IMR-90 (cell line): ENCODE data around the gene MAGI2.

Source experiments
- BHLHE40 ChIP-seq: fragments of 150-350 bp; IDR thresholded peaks from 2 replicates; pipeline ENCODE4 v1.6.1; 2016; ENCODE audit warnings: mild to moderate bottlenecking, low read depth, low read length
- CEBPB ChIP-seq: IDR thresholded peaks from 2 replicates; pipeline ENCODE4 v1.6.1; 2012; ENCODE audit warnings: low read depth, low read length, improper control_type of control experiment
- CTCF ChIP-seq: conservative IDR thresholded peaks from 2 replicates; pipeline ENCODE4 v1.5.1; 2012; ENCODE audit warnings: mild to moderate bottlenecking, low read depth, low read length, improper control_type of control experiment
- ELK1 ChIP-seq: fragments of 150-350 bp; IDR thresholded peaks from 2 replicates; pipeline ENCODE4 v1.6.1; 2016; ENCODE audit warnings: low read depth, mild to moderate bottlenecking, low read length, moderate library complexity, borderline replicate concordance
- FOS ChIP-seq: fragments of 150-350 bp; IDR thresholded peaks from 2 replicates; pipeline ENCODE4 v1.6.1; 2016; ENCODE audit warnings: low read depth, low read length
- MAFK ChIP-seq: IDR thresholded peaks from 2 replicates; pipeline ENCODE4 v1.6.1; 2012; ENCODE audit warnings: low read depth, low read length, improper control_type of control experiment
- MAZ ChIP-seq: IDR thresholded peaks from 2 replicates; pipeline ENCODE4 v1.6.1; 2012; ENCODE audit warnings: low read depth, mild to moderate bottlenecking, low read length, improper control_type of control experiment, moderate library complexity, borderline replicate concordance
- MXI1 ChIP-seq: IDR thresholded peaks from 2 replicates; pipeline ENCODE4 v1.6.1; 2012; ENCODE audit warnings: low read depth, mild to moderate bottlenecking, low read length, moderate library complexity, borderline replicate concordance
- POLR2A ChIP-seq: IDR thresholded peaks from 2 replicates; pipeline ENCODE4 v1.6.1; 2012; ENCODE audit warnings: mild to moderate bottlenecking, low read depth, low read length
- RAD21 ChIP-seq: IDR thresholded peaks from 2 replicates; pipeline ENCODE4 v1.6.1; 2012; ENCODE audit warnings: low read length, improper control_type of control experiment
- RCOR1 ChIP-seq: IDR thresholded peaks from 2 replicates; pipeline ENCODE4 v1.6.1; 2012; ENCODE audit warnings: mild to moderate bottlenecking, low read length, improper control_type of control experiment; ENCODE audit not compliant: insufficient replicate concordance
- RFX5 ChIP-seq: IDR thresholded peaks from 2 replicates; pipeline ENCODE4 v1.8.0; 2012; ENCODE audit warnings: low read depth, mild to moderate bottlenecking, low read length, moderate library complexity
- SMC3 ChIP-seq: fragments of 150-350 bp; IDR thresholded peaks from 2 replicates; pipeline ENCODE4 v1.6.1; 2016; ENCODE audit warnings: low read depth, mild to moderate bottlenecking, antibody characterized with exemption, low read length, moderate library complexity
- TF ChIP-seq, protein P1 (sequence below): fragments of 150-350 bp; IDR thresholded peaks from 2 replicates; pipeline ENCODE4 v1.6.1; 2017; ENCODE audit warnings: mild to moderate bottlenecking, antibody characterized with exemption, low read length, low read depth

DNA sequence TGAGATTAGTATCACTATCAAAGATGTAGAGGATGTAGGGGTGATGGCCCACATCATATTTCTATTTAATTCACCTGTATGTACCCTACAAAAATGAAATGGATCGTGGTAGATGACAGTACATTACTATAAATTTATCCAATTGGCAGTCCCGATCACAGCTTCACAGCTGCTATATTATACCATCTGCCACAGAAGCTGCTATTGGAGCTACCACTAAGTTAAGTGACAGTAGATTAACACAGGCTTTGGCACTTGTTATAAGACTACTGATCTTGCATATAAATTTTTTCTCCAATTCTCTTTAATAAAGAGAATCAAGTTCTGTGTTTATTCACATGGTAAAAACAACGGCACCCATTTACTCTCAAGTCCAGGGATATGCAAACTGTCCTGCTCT, 24.9 kb upstream of the MAGI2 start:
- TF ChIP-seq CTCF, result no peak
- no peak for TF ChIP-seq POLR2A
- TF ChIP-seq RAD21, result no peak
- TF ChIP-seq ELK1, result no peak
- TF ChIP-seq SMC3, result no peak
- no peak for TF ChIP-seq RCOR1
- no peak for TF ChIP-seq MXI1
- TF ChIP-seq, protein P1, sequence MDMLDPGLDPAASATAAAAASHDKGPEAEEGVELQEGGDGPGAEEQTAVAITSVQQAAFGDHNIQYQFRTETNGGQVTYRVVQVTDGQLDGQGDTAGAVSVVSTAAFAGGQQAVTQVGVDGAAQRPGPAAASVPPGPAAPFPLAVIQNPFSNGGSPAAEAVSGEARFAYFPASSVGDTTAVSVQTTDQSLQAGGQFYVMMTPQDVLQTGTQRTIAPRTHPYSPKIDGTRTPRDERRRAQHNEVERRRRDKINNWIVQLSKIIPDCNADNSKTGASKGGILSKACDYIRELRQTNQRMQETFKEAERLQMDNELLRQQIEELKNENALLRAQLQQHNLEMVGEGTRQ, result no peak
- no peak for TF ChIP-seq RFX5
- no peak for TF ChIP-seq CEBPB
- no peak for TF ChIP-seq MAFK
- TF ChIP-seq MAZ, result no peak
- no peak for TF ChIP-seq BHLHE40
- no peak for TF ChIP-seq FOS
